Measurements from ENCODE around the gene ZNF579. TPM values are rescaled to one million over a fixed set of nuclear protein-coding genes. Genes with fewer than 3 reads are reported as not detected.

Gene ZNF579
- polyA plus RNA-seq (ENCODE audit: insufficient read length in 4 of 4) = 10 to 100 TPM; 12.8 to 22.2 (median 14.1) TPM

- DNase-seq (ENCODE audit: low read depth in 4 of 4, low spot score in 3 of 4) = peak in 2 of 4 donors; percentile 80 to 87
These were observed at the start of gene ZNF579 for GRCh38 chr19:55580628-55581144. ZNF579 (minus strand) TSS chr19:55580848; CDS start chr19:55579639, 1,209 bp downstream.

- no peak for DNase-seq (ENCODE audit: low read depth in 4 of 4, low spot score in 3 of 4)
These were observed 45.7 kb upstream of the ZNF579 start for GRCh38 chr19:55626350-55626749.

GRCh38 chr19:55625004-55625326, 44.3 kb upstream of the ZNF579 start:
- DNase-seq (ENCODE audit: low read depth in 4 of 4, low spot score in 3 of 4) = no peak

- DNase-seq (ENCODE audit: low read depth in 4 of 4, low spot score in 3 of 4) = peak in 3 of 4 donors; percentile 84 to 90 (median 89)
These were observed 43.7 kb upstream of the ZNF579 start, which contains the start of gene ZNF784 for GRCh38 chr19:55624109-55625003. ZNF784 (minus strand) TSS chr19:55624566; CDS start chr19:55624561, 5 bp downstream.

- DNase-seq (ENCODE audit: low read depth in 4 of 4, low spot score in 3 of 4) = no peak
These were observed 42.9 kb upstream of the ZNF579 start for GRCh38 chr19:55623561-55623960.

GRCh38 chr19:55623130-55623529, 42.5 kb upstream of the ZNF579 start:
- no peak for DNase-seq (ENCODE audit: low read depth in 4 of 4, low spot score in 3 of 4)

- DNase-seq (ENCODE audit: low read depth in 4 of 4, low spot score in 3 of 4) = no peak
These were observed 41.8 kb upstream of the ZNF579 start for GRCh38 chr19:55622242-55622969.

- no peak for DNase-seq (ENCODE audit: low read depth in 4 of 4, low spot score in 3 of 4)
These were observed 41.1 kb upstream of the ZNF579 start for GRCh38 chr19:55621673-55622231.

- DNase-seq (ENCODE audit: low read depth in 4 of 4, low spot score in 3 of 4) = no peak
These were observed 40.6 kb upstream of the ZNF579 start for GRCh38 chr19:55621205-55621672.

- no peak for DNase-seq (ENCODE audit: low read depth in 4 of 4, low spot score in 3 of 4)
These were observed 40.0 kb upstream of the ZNF579 start for GRCh38 chr19:55620410-55621204.

GRCh38 chr19:55619286-55619685, 38.6 kb upstream of the ZNF579 start:
- no peak for DNase-seq (ENCODE audit: low read depth in 4 of 4, low spot score in 3 of 4)

- no peak for DNase-seq (ENCODE audit: low read depth in 4 of 4, low spot score in 3 of 4)
These were observed 37.8 kb upstream of the ZNF579 start for GRCh38 chr19:55618426-55618825.

GRCh38 chr19:55617426-55617825, 36.8 kb upstream of the ZNF579 start:
- DNase-seq (ENCODE audit: low read depth in 4 of 4, low spot score in 3 of 4) = no peak

- DNase-seq (ENCODE audit: low read depth in 4 of 4, low spot score in 3 of 4) = no peak
These were observed 35.8 kb upstream of the ZNF579 start for GRCh38 chr19:55616395-55616875.

- DNase-seq (ENCODE audit: low read depth in 4 of 4, low spot score in 3 of 4) = no peak
These were observed 35.1 kb upstream of the ZNF579 start for GRCh38 chr19:55615543-55616394.

- DNase-seq (ENCODE audit: low read depth in 4 of 4, low spot score in 3 of 4) = no peak
These were observed 34.3 kb upstream of the ZNF579 start for GRCh38 chr19:55614711-55615542.

- DNase-seq (ENCODE audit: low read depth in 4 of 4, low spot score in 3 of 4) = no peak
These were observed 33.5 kb upstream of the ZNF579 start for GRCh38 chr19:55613930-55614710.
